ENCODE results near the gene MCAM.

Gene MCAM

GRCh38 chr11:119329320-119329719 lies 12.4 kb upstream of the MCAM start:
- no peak for DNase-seq (ENCODE audit: low read depth)

GRCh38 chr11:119324189-119324588 lies 7.3 kb upstream of the MCAM start:
- DNase-seq (ENCODE audit: low read depth) = no peak

- peak; percentile 69 for DNase-seq (ENCODE audit: low read depth)
Measured at GRCh38 chr11:119323532-119324033, 6.7 kb upstream of the MCAM start.

GRCh38 chr11:119322921-119323531 lies 6.1 kb upstream of the MCAM start:
- DNase-seq (ENCODE audit: low read depth) = no peak

GRCh38 chr11:119322360-119322739 lies 5.4 kb upstream of the MCAM start:
- no peak for DNase-seq (ENCODE audit: low read depth)

GRCh38 chr11:119320776-119321524 lies 4.0 kb upstream of the MCAM start:
- DNase-seq (ENCODE audit: low read depth) = peak; percentile 82

- DNase-seq (ENCODE audit: low read depth) = no peak
Measured at GRCh38 chr11:119320240-119320775, 3.4 kb upstream of the MCAM start.

GRCh38 chr11:119319700-119320239 lies 2.8 kb upstream of the MCAM start:
- DNase-seq (ENCODE audit: low read depth) = no peak

GRCh38 chr11:119319136-119319699 lies 2.3 kb upstream of the MCAM start:
- DNase-seq (ENCODE audit: low read depth) = no peak

GRCh38 chr11:119318240-119319135 lies 1.6 kb upstream of the MCAM start:
- DNase-seq (ENCODE audit: low read depth) = peak; percentile 55

GRCh38 chr11:119317592-119318239 lies 786 bp upstream of the MCAM start:
- DNase-seq (ENCODE audit: low read depth) = no peak

GRCh38 chr11:119316016-119316728 lies 758 bp downstream of the MCAM start:
- DNase-seq (ENCODE audit: low read depth) = peak; percentile 44

- DNase-seq (ENCODE audit: low read depth) = peak; percentile 56
Measured at GRCh38 chr11:119315131-119316015, 1.6 kb downstream of the MCAM start.

GRCh38 chr11:119314726-119315125 lies 2.2 kb downstream of the MCAM start:
- DNase-seq (ENCODE audit: low read depth) = no peak

- no peak for DNase-seq (ENCODE audit: low read depth)
Measured at GRCh38 chr11:119310682-119311052, 6.3 kb downstream of the MCAM start.

- DNase-seq (ENCODE audit: low read depth) = no peak
Measured at GRCh38 chr11:119309953-119310681, 6.8 kb downstream of the MCAM start.

- DNase-seq (ENCODE audit: low read depth) = no peak
Measured at GRCh38 chr11:119309411-119309810, 7.5 kb downstream of the MCAM start.

GRCh38 chr11:119307974-119308373 lies 9.0 kb downstream of the MCAM start:
- no peak for DNase-seq (ENCODE audit: low read depth)

- peak; percentile 26 for DNase-seq (ENCODE audit: low read depth)
Measured at GRCh38 chr11:119307219-119307618, 9.7 kb downstream of the MCAM start.

Measured in EH (cell line).